Activated CD8-positive, alpha-beta T cell treated with anti-CD3 and anti-CD28 coated beads, Interleukin-2, amount 10 ng/mL, durations not matched to agents 7 days and 5 days (primary cell): ENCODE results near the gene AKAP13. TPM values are rescaled to one million over a fixed set of nuclear protein-coding genes. Genes with fewer than 3 reads are reported as not detected.
A peak's percentile ranks its signal among the peaks of the same experiment; 100 is the strongest.

Experiments
- ATAC-seq: fragments of 150-1000 bp; cut with Tn5 transposase; one replicate; pipeline ENCODE4 v1.10.0; 2021; ENCODE audit warnings: moderate library complexity
- CTCF ChIA-PET: fragments of 350-600 bp; sonication (Branson Sonifier 250); formaldehyde crosslinking; loops from one replicate; lab custom pipeline; 2021; ENCODE audit warnings: antibody characterized with exemption; lab: Charles Lee
- POLR2A ChIA-PET: fragments of 350-600 bp; sonication (Branson Sonifier 250); formaldehyde crosslinking; loops from one replicate; lab custom pipeline; 2021; ENCODE audit warnings: antibody characterized with exemption; lab: Charles Lee
- DNase-seq: peaks from one replicate; pipeline ENCODE4 v3.0.0-alpha.2; 2020
- H3K27ac Mint-ChIP-seq: one replicate; pipeline ENCODE4 v1.8.0; 2021; ENCODE audit warnings: mild to moderate bottlenecking, mixed read lengths
- H3K27me3 Mint-ChIP-seq: one replicate; pipeline ENCODE4 v1.8.0; 2021; ENCODE audit warnings: low read depth, mixed read lengths
- H3K36me3 Mint-ChIP-seq: one replicate; pipeline ENCODE4 v1.8.0; 2021; ENCODE audit warnings: low read depth, mixed read lengths
- H3K4me1 Mint-ChIP-seq: one replicate; pipeline ENCODE4 v1.8.0; 2021; ENCODE audit warnings: low read depth, mixed read lengths
- H3K4me3 Mint-ChIP-seq: one replicate; pipeline ENCODE4 v1.8.0; 2021; ENCODE audit warnings: mild to moderate bottlenecking, mixed read lengths
- H3K9me3 Mint-ChIP-seq: one replicate; pipeline ENCODE4 v1.8.0; 2022; ENCODE audit warnings: mixed read lengths; ENCODE audit not compliant: insufficient read depth
- total RNA-seq, 2 experiments: library from RNA; stranded (reverse); gene quantifications; one replicate each; pipeline ENCODE4 v1.2.3, GENCODE V29; 2021

AKAP13 gene
- total RNA-seq, 2 experiments from 2014 or later: 112 to 117 TPM

- ChIA-PET POLR2A (no interaction called here), CTCF (interaction anchor here (0.6 to 1.8 kb wide), 21 partner anchors 8 to 326 kb away, joined by 3 to 7 read pairs (median 3); no protein-coding TSS in a partner anchor)
- Mint-ChIP-seq H3K4me3 (no peak overlapping the region), H3K9me3 (no peaks in the 10 kb centered on the region), H3K27me3 (no peaks in the 10 kb centered on the region), H3K4me1 (peaks cover 13% of the 10 kb centered on the region), H3K36me3 (peaks cover 4% of the 10 kb centered on the region), H3K27ac (no peak overlapping the region)
- DNase-seq: no peak
- no peak for ATAC-seq
Observed at GRCh38 chr15:85616549-85617110, 236.2 kb downstream of the AKAP13 start.

GRCh38 chr15:85618228-85618505 is 237.8 kb downstream of the AKAP13 start:
- Mint-ChIP-seq H3K4me3 (no peak overlapping the region), H3K27me3 (no peaks in the 10 kb centered on the region), H3K27ac (no peak overlapping the region), H3K36me3 (peaks cover 7% of the 10 kb centered on the region), H3K4me1 (peaks cover 18% of the 10 kb centered on the region), H3K9me3 (no peaks in the 10 kb centered on the region)
- DNase-seq (no peak), ATAC-seq (no peak)
- ChIA-PET CTCF (interaction anchor here (0.6 to 2.5 kb wide), 16 partner anchors 10 to 322 kb away, joined by 3 to 14 read pairs (median 3); no protein-coding TSS in a partner anchor), POLR2A (interaction anchor here (1.6 to 2.3 kb wide), 2 partner anchors 50 to 73 kb away, joined by 8 to 17 read pairs; no protein-coding TSS in a partner anchor)

GRCh38 chr15:85618956-85619491 is 238.6 kb downstream of the AKAP13 start:
- DNase-seq (peak; percentile 59), ATAC-seq (peak; percentile 84)
- H3K36me3 Mint-ChIP-seq: peaks cover 7% of the 10 kb centered on the region
- POLR2A ChIA-PET: interaction anchor here (0.7 to 2.3 kb wide), 4 partner anchors 42 to 83 kb away, joined by 4 to 17 read pairs (median 8); no protein-coding TSS in a partner anchor
- CTCF ChIA-PET: interaction anchor here (0.9 to 2.5 kb wide), 14 partner anchors 9 to 323 kb away, joined by 3 to 14 read pairs (median 4); no protein-coding TSS in a partner anchor
- H3K27ac Mint-ChIP-seq: no peak overlapping the region
- no peaks in the 10 kb centered on the region for H3K9me3 Mint-ChIP-seq
- H3K27me3 Mint-ChIP-seq: no peaks in the 10 kb centered on the region
- H3K4me1 Mint-ChIP-seq: peaks cover 26% of the 10 kb centered on the region
- no peak overlapping the region for H3K4me3 Mint-ChIP-seq

GRCh38 chr15:85619992-85620689 is 239.7 kb downstream of the AKAP13 start:
- no peak overlapping the region for H3K27ac Mint-ChIP-seq
- no peak overlapping the region for H3K4me3 Mint-ChIP-seq
- ATAC-seq: no peak
- no peaks in the 10 kb centered on the region for H3K27me3 Mint-ChIP-seq
- no peaks in the 10 kb centered on the region for H3K9me3 Mint-ChIP-seq
- DNase-seq: no peak
- peaks cover 7% of the 10 kb centered on the region for H3K36me3 Mint-ChIP-seq
- POLR2A ChIA-PET: interaction anchor here (1.5 to 2.3 kb wide), 3 partner anchors 48 to 72 kb away, joined by 4 to 17 read pairs (median 8); no protein-coding TSS in a partner anchor
- H3K4me1 Mint-ChIP-seq: peaks cover 37% of the 10 kb centered on the region
- CTCF ChIA-PET: interaction anchor here (0.7 to 1.6 kb wide), 3 partner anchors 35 to 109 kb away, joined by 3 to 4 read pairs (median 4); no protein-coding TSS in a partner anchor

GRCh38 chr15:85620690-85621049 is 240.3 kb downstream of the AKAP13 start:
- ChIA-PET CTCF (interaction anchor here (0.7 kb wide), 1 partner anchor 68 kb away, joined by 3 read pairs; no protein-coding TSS in a partner anchor), POLR2A (interaction anchor here (1.5 kb wide), 1 partner anchor 71 kb away, joined by 4 read pairs; no protein-coding TSS in a partner anchor)
- peaks cover 40% of the 10 kb centered on the region for H3K4me1 Mint-ChIP-seq
- DNase-seq (no peak), ATAC-seq (no peak)
- no peak overlapping the region for H3K4me3 Mint-ChIP-seq
- no peaks in the 10 kb centered on the region for H3K27me3 Mint-ChIP-seq
- H3K36me3 Mint-ChIP-seq: peaks cover 10% of the 10 kb centered on the region
- no peak overlapping the region for H3K27ac Mint-ChIP-seq
- no peaks in the 10 kb centered on the region for H3K9me3 Mint-ChIP-seq

GRCh38 chr15:85621094-85621493 is 240.7 kb downstream of the AKAP13 start:
- H3K9me3 Mint-ChIP-seq: no peaks in the 10 kb centered on the region
- H3K27ac Mint-ChIP-seq: no peak overlapping the region
- H3K4me3 Mint-ChIP-seq: no peak overlapping the region
- POLR2A ChIA-PET: interaction anchor here (1.5 to 1.6 kb wide), 2 partner anchors 69 to 71 kb away, joined by 4 to 6 read pairs; no protein-coding TSS in a partner anchor
- H3K27me3 Mint-ChIP-seq: no peaks in the 10 kb centered on the region
- no peak for DNase-seq
- peaks cover 40% of the 10 kb centered on the region for H3K4me1 Mint-ChIP-seq
- CTCF ChIA-PET: interaction anchor here (1.2 kb wide), 1 partner anchor 24 kb away, joined by 3 read pairs; no protein-coding TSS in a partner anchor
- H3K36me3 Mint-ChIP-seq: peaks cover 12% of the 10 kb centered on the region
- no peak for ATAC-seq

GRCh38 chr15:85622221-85622831 is 241.9 kb downstream of the AKAP13 start:
- Mint-ChIP-seq H3K36me3 (peaks cover 25% of the 10 kb centered on the region), H3K27ac (no peak overlapping the region), H3K4me1 (peaks cover 46% of the 10 kb centered on the region), H3K27me3 (no peaks in the 10 kb centered on the region), H3K9me3 (no peaks in the 10 kb centered on the region), H3K4me3 (no peak overlapping the region)
- POLR2A ChIA-PET: interaction anchor here (1.6 kb wide), 1 partner anchor 68 kb away, joined by 6 read pairs; no protein-coding TSS in a partner anchor
- no peak for ATAC-seq
- CTCF ChIA-PET: interaction anchor here (0.9 to 1.2 kb wide), 2 partner anchors 23 to 116 kb away, joined by 3 read pairs; no protein-coding TSS in a partner anchor
- no peak for DNase-seq

GRCh38 chr15:85623315-85624049 is 243.1 kb downstream of the AKAP13 start:
- ATAC-seq (no peak), DNase-seq (no peak)
- Mint-ChIP-seq H3K4me1 (peaks cover 49% of the 10 kb centered on the region), H3K36me3 (peaks cover 35% of the 10 kb centered on the region), H3K4me3 (no peak overlapping the region), H3K27ac (no peak overlapping the region), H3K9me3 (no peaks in the 10 kb centered on the region), H3K27me3 (no peaks in the 10 kb centered on the region)
- ChIA-PET POLR2A (interaction anchor here (0.6 to 2.4 kb wide), 3 partner anchors 41 to 80 kb away, joined by 4 to 15 read pairs (median 6); no protein-coding TSS in a partner anchor), CTCF (interaction anchor here (0.8 to 3.2 kb wide), 8 partner anchors 7 to 70 kb away, joined by 3 to 13 read pairs (median 4); no protein-coding TSS in a partner anchor)

- peaks cover 38% of the 10 kb centered on the region for H3K36me3 Mint-ChIP-seq
- DNase-seq (peak; percentile 43), ATAC-seq (peak; percentile 45)
- H3K9me3 Mint-ChIP-seq: no peaks in the 10 kb centered on the region
- peak overlapping the region; percentile 74 for H3K27ac Mint-ChIP-seq
- POLR2A ChIA-PET: interaction anchor here (0.6 to 2.6 kb wide), 7 partner anchors 22 to 244 kb away, joined by 3 to 19 read pairs (median 3); partner anchors contain the start of gene AKAP13
- H3K4me1 Mint-ChIP-seq: peaks cover 55% of the 10 kb centered on the region
- H3K4me3 Mint-ChIP-seq: peak overlapping the region; percentile 64
- CTCF ChIA-PET: interaction anchor here (0.8 to 3.2 kb wide), 10 partner anchors 8 to 69 kb away, joined by 3 to 13 read pairs (median 5); no protein-coding TSS in a partner anchor
- no peaks in the 10 kb centered on the region for H3K27me3 Mint-ChIP-seq
Observed at GRCh38 chr15:85624291-85624801, 243.9 kb downstream of the AKAP13 start.

GRCh38 chr15:85625166-85625830 is 244.9 kb downstream of the AKAP13 start:
- peaks cover 60% of the 10 kb centered on the region for H3K4me1 Mint-ChIP-seq
- CTCF ChIA-PET: interaction anchor here (0.7 to 3.2 kb wide), 13 partner anchors 9 to 82 kb away, joined by 3 to 13 read pairs (median 4); no protein-coding TSS in a partner anchor
- H3K4me3 Mint-ChIP-seq: peak overlapping the region; percentile 64
- H3K9me3 Mint-ChIP-seq: no peaks in the 10 kb centered on the region
- H3K27ac Mint-ChIP-seq: peak overlapping the region; percentile 74
- no peaks in the 10 kb centered on the region for H3K27me3 Mint-ChIP-seq
- peaks cover 38% of the 10 kb centered on the region for H3K36me3 Mint-ChIP-seq
- POLR2A ChIA-PET: interaction anchor here (0.9 to 2.6 kb wide), 8 partner anchors 21 to 77 kb away, joined by 3 to 19 read pairs (median 6); no protein-coding TSS in a partner anchor
- peak; percentile 37 for DNase-seq
- peak; percentile 51 for ATAC-seq
